GM18517 (cell line): Measurements from ENCODE around the gene NAA38.

ENCODE experiments used
- ATAC-seq: cut with Tn5 transposase; IDR thresholded peaks from one replicate; pipeline ENCODE4 v1.9.1; 2021; ENCODE audit warnings: mild to moderate bottlenecking, moderate library complexity; ENCODE audit not compliant: unreplicated experiment

Gene NAA38

DNA sequence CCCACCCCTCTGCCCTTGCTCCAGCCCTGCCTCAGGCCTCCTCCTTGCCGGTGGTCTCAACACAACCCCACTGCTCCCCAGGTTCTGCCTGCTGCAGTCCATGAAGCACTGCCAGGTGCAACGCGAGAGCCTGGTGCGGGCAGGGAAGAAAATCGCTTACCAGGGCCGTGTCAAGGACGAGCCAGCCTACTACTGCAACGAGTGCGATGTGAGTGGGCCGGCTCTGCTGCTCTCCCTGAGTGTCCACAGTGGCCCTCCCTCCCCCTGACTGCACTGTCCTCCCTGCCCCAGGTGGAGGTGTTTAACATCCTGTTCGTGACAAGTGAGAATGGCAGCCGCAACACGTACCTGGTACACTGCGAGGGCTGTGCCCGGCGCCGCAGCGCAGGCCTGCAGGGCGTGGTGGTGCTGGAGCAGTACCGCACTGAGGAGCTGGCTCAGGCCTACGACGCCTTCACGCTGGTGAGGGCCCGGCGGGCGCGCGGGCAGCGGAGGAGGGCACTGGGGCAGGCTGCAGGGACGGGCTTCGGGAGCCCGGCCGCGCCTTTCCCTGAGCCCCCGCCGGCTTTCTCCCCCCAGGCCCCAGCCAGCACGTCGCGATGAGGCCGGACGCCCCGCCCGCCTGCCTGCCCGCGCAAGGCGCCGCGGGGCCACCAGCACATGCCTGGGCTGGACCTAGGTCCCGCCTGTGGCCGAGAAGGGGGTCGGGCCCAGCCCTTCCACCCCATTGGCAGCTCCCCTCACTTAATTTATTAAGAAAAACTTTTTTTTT, 4.3 kb downstream of the NAA38 start:
- no peak for ATAC-seq

DNA sequence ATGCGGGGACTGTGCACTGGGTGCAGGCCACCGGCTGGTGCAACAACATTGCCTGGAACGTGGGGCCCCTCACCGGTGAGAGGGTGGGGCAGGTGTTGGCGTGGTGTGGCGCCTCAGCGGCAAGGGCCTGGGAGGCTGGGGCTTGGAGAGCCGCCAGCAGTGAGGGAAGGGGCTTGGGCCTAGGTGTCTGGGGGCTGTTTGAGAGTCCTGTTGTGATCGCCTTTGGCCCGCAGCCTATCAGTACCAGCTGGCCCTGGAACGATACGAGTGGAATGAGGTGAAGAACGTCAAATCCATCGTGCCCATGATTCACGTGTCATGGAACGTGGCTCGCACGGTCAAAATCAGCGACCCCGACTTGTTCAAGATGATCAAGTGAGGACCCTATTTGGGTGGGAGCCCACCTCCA, 5.1 kb downstream of the NAA38 start:
- no peak for ATAC-seq

DNA sequence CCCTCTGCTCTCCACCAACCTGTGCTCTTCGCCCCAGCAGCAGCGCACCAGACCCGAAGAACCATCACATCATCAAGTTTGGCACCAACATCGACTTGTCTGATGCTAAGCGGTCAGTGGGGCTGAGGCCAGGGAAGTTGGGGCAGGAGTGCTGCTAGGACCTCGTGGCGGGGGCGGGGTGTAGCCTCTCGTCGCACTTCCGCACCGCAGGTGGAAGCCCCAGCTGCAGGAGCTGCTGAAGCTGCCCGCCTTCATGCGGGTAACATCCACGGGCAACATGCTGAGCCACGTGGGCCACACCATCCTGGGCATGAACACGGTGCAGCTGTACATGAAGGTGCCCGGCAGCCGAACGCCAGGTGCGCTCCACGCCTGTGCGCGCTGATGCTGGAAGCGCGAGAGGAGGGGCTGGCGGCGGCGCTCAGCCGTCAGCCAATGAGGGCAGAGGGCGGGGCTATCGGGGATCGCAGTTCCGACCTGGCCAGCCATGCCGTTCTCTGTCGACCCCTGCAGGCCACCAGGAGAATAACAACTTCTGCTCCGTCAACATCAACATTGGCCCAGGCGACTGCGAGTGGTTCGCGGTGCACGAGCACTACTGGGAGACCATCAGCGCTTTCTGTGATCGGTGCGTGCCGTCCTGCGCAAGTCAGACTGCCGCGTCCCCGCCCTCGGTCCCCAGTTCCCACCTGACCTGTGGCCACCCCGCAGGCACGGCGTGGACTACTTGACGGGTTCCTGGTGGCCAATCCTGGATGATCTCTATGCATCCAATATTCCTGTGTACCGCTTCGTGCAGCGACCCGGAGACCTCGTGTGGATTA, 5.7 kb downstream of the NAA38 start:
- peak; percentile 74 for ATAC-seq

DNA sequence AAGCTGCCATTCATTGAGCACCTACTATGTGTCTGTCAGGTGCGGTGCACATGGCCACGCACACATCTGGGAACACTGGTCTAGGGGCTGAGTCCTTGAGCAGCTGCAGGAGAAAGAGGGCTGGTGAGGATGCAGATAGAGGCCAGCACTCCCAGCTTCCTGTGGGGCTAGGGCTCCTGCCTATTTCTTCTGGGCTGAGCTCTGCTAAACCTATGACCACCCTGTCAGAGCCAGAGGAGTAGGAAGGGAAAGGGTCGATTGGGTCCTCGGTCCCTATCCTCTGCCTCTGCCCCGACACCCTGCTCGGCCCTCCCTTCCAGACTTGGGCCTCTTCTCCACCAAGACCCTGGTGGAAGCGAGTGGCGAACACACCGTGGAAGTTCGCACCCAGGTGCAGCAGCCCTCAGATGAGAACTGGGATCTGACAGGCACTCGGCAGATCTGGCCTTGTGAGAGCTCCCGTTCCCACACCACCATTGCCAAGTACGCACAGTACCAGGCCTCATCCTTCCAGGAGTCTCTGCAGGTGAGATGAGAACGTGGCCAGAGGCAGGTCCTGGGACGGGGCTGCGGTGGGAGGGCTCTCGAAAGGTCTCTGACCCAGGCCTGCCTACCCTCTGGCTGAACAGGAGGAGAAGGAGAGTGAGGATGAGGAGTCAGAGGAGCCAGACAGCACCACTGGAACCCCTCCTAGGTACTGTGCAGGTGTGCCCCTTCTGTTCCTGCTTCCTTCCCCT, 6.5 kb downstream of the NAA38 start:
- no peak for ATAC-seq

DNA sequence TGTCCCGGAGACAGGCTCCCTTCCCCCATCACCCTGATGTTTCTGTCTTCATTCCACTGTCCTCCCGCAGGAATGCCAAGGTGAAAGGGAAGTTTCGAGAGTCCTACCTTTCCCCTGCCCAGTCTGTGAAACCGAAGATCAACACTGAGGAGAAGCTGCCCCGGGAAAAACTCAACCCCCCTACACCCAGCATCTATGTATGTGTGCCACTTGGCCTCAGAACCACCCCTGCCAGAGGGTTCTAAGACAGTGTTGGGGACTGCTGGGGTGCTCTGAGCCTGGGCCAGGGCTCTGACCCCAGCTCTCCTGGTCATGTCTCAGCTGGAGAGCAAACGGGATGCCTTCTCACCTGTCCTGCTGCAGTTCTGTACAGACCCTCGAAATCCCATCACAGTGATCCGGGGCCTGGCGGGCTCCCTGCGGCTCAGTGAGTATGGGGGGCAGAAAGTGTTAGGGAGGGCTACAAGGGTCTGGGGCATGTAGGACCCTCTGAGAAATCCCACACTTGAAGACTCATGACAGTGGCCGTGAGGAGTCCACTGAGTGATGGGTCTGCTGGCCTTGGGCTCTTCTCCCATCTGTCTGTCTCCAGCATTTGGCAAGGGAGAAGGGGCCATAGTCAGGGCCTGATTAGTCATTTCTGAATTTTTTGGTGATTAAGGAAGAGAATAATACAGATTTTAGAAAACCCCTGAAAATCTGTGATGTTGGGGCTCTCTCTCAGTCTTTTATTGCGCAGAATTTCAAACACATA, 7.4 kb downstream of the NAA38 start:
- no peak for ATAC-seq

DNA sequence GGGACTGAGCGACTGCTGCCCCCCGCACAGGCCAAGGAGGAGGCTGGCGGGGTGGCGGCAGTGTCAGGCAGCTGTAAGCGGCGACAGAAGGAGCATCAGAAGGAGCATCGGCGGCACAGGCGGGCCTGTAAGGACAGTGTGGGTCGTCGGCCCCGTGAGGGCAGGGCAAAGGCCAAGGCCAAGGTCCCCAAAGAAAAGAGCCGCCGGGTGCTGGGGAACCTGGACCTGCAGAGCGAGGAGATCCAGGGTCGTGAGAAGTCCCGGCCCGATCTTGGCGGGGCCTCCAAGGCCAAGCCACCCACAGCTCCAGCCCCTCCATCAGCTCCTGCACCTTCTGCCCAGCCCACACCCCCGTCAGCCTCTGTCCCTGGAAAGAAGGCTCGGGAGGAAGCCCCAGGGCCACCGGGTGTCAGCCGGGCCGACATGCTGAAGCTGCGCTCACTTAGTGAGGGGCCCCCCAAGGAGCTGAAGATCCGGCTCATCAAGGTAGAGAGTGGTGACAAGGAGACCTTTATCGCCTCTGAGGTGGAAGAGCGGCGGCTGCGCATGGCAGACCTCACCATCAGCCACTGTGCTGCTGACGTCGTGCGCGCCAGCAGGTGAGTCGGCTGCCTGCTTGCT, 8.1 kb downstream of the NAA38 start:
- ATAC-seq, result no peak

DNA sequence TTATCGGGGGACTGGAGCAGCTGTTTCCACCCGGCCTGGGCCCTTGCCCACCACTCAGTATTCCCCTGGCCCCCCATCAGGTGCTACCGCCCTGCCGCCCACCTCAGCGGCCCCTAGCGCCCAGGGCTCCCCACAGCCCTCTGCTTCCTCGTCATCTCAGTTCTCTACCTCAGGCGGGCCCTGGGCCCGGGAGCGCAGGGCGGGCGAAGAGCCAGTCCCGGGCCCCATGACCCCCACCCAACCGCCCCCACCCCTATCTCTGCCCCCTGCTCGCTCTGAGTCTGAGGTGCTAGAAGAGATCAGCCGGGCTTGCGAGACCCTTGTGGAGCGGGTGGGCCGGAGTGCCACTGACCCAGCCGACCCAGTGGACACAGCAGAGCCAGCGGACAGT, 8.6 kb downstream of the NAA38 start:
- ATAC-seq, result no peak

DNA sequence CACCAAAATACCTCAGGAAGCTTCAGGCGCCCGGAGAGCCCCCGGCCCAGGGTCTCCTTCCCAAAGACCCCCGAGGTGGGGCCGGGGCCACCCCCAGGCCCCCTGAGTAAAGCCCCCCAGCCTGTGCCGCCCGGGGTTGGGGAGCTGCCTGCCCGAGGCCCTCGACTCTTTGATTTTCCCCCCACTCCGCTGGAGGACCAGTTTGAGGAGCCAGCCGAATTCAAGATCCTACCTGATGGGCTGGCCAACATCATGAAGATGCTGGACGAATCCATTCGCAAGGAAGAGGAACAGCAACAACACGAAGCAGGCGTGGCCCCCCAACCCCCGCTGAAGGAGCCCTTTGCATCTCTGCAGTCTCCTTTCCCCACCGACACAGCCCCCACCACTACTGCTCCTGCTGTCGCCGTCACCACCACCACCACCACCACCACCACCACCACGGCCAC, 9.2 kb downstream of the NAA38 start:
- ATAC-seq, result no peak

DNA sequence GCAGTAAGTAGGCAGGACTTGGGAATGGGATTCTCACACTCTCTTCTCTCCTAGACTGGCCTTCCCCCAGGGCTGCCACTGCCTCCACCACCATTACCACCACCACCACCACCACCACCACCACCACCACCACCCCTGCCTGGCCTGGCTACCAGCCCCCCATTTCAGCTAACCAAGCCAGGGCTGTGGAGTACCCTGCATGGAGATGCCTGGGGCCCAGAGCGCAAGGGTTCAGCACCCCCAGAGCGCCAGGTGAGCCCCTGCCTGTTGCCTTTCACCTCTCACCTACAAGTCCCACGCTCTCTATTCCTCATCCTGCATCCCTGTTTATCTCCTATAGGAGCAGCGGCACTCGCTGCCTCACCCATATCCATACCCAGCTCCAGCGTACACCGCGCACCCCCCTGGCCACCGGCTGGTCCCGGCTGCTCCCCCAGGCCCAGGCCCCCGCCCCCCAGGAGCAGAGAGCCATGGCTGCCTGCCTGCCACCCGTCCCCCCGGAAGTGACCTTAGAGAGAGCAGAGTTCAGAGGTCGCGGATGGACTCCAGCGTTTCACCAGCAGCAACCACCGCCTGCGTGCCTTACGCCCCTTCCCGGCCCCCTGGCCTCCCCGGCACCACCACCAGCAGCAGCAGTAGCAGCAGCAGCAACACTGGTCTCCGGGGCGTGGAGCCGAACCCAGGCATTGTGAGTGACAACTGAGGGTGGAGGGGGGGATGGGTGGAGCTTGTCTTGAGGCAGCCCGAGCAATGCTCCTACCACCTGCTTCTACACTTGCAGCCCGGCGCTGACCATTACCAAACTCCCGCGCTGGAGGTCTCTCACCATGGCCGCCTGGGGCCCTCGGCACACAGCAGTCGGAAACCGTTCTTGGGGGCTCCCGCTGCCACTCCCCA, 10.3 kb downstream of the NAA38 start:
- no peak for ATAC-seq

DNA sequence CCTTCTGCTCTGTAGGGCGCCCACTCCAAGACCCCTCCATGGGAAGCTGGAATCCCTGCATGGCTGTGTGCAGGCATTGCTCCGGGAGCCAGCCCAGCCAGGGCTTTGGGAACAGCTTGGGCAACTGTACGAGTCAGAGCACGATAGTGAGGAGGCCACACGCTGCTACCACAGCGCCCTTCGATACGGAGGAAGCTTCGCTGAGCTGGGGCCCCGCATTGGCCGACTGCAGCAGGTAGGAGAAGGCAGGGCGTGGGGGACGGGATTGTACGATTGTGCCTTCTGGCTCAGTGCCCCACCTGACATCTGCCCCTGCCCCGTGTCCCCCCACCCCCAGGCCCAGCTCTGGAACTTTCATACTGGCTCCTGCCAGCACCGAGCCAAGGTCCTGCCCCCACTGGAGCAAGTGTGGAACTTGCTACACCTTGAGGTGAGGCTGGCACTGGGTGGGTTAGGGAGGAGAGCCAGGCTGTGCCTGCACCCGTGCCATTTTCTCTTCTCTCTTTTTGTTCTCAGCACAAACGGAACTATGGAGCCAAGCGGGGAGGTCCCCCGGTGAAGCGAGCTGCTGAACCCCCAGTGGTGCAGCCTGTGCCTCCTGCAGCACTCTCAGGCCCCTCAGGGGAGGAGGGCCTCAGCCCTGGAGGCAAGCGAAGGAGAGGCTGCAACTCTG, 11.2 kb downstream of the NAA38 start:
- no peak for ATAC-seq

DNA sequence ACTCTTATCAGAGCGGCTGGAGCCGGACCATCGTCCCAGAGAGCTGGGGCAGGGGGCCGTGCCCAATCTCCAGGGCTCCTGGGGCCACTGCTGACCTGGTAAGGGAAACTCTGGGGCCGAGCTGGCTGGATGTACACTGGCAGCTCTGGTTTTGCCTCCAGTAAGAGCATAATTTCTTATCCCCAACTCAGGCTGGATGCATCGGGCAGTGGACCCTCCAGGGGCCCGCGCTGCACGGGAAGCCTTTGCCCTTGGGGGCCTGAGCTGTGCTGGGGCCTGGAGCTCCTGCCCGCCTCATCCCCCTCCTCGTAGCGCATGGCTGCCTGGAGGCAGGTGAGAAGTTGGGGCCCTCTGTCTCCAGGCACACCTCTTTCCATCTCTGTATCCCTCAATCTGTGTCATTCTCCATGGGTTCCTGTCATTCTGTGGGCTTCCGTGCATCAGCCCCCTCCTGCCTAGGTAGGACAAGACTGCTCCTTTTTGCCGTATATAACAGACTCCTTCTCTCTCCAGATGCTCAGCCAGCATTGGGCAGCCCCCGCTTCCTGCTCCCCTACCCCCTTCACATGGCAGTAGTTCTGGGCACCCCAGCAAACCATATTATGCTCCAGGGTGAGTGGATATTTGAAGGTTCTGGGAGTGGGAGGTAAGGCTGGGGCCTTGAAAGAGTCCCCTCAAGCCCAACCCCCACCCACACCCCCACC, 11.8 kb downstream of the NAA38 start:
- no peak for ATAC-seq

DNA sequence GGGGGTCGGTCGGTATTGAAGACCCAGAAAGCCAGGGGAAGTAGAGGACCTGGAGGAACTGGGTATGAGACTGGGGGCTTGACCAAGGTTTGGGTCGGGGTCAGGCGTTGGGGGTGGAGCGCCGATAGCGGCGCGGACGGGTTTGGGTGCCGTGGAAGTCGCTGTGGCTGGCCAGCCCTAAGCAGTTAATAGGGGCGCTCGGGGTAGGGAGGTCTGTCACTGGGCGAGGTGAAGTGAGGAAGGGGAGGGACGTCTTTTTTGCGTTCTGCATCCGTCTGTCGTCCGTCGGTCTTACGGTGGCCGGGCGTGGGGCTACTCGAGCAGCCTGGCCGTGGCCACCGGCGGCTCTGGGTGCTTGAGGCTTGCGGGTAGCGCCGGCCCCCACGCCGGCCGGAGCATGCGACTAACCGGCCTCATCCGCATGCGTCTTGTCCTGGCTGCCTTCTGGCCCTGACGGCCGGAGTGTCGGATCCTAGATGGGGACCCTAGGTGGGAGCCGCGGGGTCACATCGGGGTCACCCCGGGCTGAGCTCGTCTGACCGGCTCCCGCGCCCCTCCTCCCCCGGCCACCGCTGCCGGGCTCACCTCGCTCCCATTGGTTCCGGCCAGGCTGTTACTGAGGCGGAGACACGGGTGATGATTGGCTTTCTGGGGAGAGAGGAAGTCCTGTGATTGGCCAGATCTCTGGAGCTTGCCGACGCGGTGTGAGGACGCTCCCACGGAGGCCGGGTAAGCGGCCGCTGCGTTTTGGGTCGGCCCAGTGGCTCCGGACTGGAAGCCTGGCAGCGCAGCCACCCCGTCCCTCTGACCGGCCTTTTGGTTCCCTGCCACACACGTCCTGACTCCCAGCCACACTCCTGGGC, 12.8 kb downstream of the NAA38 start:
- ATAC-seq, result peak; percentile 48

DNA sequence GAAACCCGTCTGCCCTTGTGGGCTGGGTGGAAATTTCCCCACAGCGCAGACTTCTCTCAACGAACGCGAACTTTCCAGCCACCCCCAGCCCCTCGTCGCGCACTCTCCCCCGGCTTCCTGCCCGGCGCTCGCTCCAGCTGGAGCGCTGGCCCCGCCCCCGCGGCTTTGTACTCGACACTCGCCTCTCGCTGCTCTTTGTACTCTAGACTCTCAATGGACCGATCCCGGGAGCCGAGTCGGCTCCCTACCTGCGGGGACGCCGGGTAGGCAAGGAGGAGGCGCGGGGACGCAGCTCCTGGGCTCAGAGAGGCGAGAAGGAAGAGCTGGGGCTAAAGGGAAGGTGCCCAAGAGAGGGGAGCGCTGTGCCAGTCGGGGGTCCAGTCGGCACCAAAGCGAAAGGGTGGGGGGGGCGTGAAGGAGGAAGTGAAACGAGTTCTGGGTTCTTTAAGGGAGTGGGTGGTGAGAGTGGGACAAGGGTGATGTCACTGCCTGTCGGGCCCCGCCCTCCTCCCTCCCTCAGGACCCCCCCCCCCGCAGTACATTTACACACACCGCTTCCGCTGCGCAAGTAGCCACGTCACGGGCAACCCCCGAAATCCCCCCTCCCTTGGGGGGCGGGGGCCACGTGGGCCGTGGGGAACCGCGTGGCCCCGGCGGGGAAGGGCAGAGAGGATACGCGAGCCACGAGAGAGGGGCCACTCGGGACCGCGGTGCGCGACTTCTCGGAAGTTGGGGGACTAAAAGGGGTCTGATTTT, 13.6 kb downstream of the NAA38 start:
- ATAC-seq, result peak; percentile 22

DNA sequence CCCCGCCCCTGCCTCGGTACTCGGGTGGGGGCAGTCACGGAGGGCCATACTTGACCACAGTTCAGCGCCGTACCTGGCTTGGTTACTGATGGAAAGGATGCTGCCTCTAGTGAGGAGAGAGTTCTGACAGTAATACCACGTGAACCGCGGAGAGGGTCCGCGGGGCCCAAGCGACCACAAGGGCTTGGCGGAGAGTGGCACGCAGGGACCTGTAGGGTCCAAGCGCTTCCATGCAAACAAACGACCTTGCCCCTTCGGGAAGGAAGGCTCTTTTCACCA, 14.2 kb downstream of the NAA38 start:
- peak; percentile 4 for ATAC-seq

DNA sequence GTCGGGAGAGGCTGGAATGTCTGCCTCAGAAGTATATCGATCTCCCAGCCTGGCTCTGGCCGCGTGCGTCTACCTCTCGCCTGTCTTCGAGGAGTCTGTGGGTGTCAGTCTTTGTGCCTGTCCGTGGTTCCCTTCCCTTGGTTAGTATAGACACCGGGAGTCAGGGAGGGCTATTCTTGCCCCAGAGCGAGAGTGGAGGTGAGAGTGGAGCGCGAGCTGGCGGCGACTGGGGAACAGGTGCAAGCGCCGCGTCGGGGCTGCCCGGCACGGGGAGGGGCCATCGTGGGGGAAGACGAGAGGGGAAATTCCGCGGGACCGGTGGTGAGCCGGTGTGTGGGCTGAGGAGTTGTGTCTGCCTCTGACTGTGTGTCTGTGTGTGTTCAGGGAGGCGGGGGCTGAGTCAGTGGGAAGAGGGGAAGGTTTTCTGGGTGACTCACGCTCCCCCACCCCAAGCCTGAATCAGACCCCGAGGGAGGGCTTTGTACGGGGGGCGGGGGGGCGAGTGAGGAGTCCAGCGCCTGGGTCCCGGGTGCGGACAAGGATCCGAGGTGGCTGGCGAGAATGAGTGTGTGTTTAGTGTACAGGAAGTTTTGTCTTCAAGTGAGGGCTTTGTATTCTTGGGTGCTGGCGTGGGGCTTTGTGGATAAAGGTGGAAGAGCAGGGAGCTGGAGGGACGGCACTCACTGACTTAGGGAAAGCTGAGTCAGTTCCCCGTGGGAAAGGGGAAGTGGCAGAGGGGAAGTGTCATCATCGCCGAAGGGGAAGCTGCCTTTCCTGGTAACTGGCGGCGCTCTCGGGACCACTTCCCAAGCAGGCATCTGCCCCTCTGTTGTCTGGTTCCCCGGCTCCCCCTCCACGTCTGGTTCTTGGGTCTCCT, 14.7 kb downstream of the NAA38 start:
- ATAC-seq, result peak; percentile 27

DNA sequence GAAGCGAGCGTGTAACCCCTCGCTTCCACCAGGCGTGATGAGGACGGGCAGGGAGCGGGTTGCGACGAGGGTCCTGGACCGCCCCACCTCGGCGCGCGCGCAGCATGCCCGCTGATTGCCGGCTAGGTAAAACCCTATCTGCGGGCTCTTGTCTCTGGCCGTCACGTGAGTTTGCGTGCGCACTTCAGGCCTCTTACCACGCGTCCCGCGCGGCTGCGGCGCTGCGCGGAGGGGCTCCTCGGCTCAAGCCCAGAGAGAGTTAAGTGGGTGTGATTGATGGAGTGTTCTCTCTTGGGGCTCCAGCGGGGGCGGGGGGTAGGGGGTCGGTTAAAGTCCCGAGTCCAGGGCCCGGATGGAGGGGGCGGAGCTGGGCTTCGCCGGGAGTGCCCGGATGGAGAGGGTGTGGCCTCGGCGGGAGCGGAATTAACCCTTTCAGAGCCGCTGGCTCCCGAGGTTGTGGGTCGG, 15.4 kb downstream of the NAA38 start:
- ATAC-seq, result peak; percentile 23
